Effector CD4-positive, alpha-beta T cell (primary cell): Measurements from ENCODE around the gene PAK1.
"Not testable (repeated sequence)": the region's sequence is repeated elsewhere in the genome, so short reads cannot be mapped to it uniquely, and the experiment has no call there.

Source experiments
- DNase-seq: peaks from one replicate; pipeline ENCODE4 v3.0.0-alpha.2; 2020

Gene PAK1

GRCh38 chr11:77300028-77300427 is 173.9 kb downstream of the PAK1 start:
- not testable (repeated sequence) for DNase-seq

GRCh38 chr11:77299528-77299993 is 174.3 kb downstream of the PAK1 start:
- no peak for DNase-seq

GRCh38 chr11:77294040-77294439 is 179.9 kb downstream of the PAK1 start:
- DNase-seq = no peak

- DNase-seq = no peak
Observed at GRCh38 chr11:77289737-77290136, 184.2 kb downstream of the PAK1 start.

- DNase-seq = no peak
Observed at GRCh38 chr11:77287615-77288273, 186.2 kb downstream of the PAK1 start.

- no peak for DNase-seq
Observed at GRCh38 chr11:77287136-77287535, 186.8 kb downstream of the PAK1 start.

GRCh38 chr11:77284476-77285468 is 189.1 kb downstream of the PAK1 start:
- no peak for DNase-seq

- no peak for DNase-seq
Observed at GRCh38 chr11:77283101-77283500, 190.8 kb downstream of the PAK1 start.

GRCh38 chr11:77278595-77279506 is 195.0 kb downstream of the PAK1 start:
- no peak for DNase-seq

GRCh38 chr11:77276271-77276670 is 197.6 kb downstream of the PAK1 start:
- DNase-seq = no peak
